Parathyroid adenoma (tissue), 2 donors: Measurements from ENCODE around the gene TENM4.

ENCODE experiments used
- H2AFZ ChIP-seq: fragments of 300-600 bp; sonication (generic); one replicate; pipeline ENCODE4 v1.7.0; 2017; ENCODE audit warnings: antibody characterized with exemption, mild to moderate bottlenecking
- H3K27ac ChIP-seq: fragments of 300-600 bp; sonication (generic); one replicate; pipeline ENCODE4 v1.7.0; 2017
- H3K27me3 ChIP-seq: fragments of 300-600 bp; sonication (generic); one replicate; pipeline ENCODE4 v1.7.0; 2017; ENCODE audit warnings: low read length; ENCODE audit not compliant: control insufficient read depth, insufficient read depth
- H3K36me3 ChIP-seq: fragments of 300-600 bp; sonication (generic); one replicate; pipeline ENCODE4 v1.7.0; 2017; ENCODE audit warnings: low read length; ENCODE audit not compliant: control insufficient read depth, insufficient read depth
- H3K4me1 ChIP-seq: fragments of 300-600 bp; sonication (generic); one replicate; pipeline ENCODE4 v1.7.0; 2017; ENCODE audit warnings: control low read depth
- H3K4me2 ChIP-seq: fragments of 300-600 bp; sonication (generic); one replicate; pipeline ENCODE4 v1.7.0; 2017; ENCODE audit warnings: low read length
- H3K4me3 ChIP-seq: fragments of 300-600 bp; sonication (generic); one replicate; pipeline ENCODE4 v1.7.0; 2017; ENCODE audit warnings: low read depth, low read length
- H3K79me2 ChIP-seq: fragments of 300-600 bp; sonication (generic); one replicate; pipeline ENCODE4 v1.7.0; 2017; ENCODE audit warnings: control low read depth
- H3K9ac ChIP-seq: fragments of 300-600 bp; sonication (generic); one replicate; pipeline ENCODE4 v1.7.0; 2017; ENCODE audit warnings: mild to moderate bottlenecking
- H3K9me3 ChIP-seq: fragments of 300-600 bp; sonication (generic); one replicate; pipeline ENCODE4 v1.7.0; 2017; ENCODE audit warnings: low read length; ENCODE audit not compliant: control insufficient read depth
- CTCF ChIP-seq: fragments of 300-600 bp; sonication (generic); IDR thresholded peaks from one replicate; pipeline ENCODE4 v1.7.0; 2017; ENCODE audit warnings: antibody characterized with exemption, mild to moderate bottlenecking
- donor health status: primary hyperparathyroidism.

TENM4 gene

GRCh38 chr11:78773077-78773476 is 667.8 kb downstream of the TENM4 start:
- H3K4me2 ChIP-seq, result no peak overlapping the region
- no peaks in the 10 kb centered on the region for H3K4me1 ChIP-seq
- H3K27ac ChIP-seq, result no peak overlapping the region
- no peak for TF ChIP-seq CTCF
- H3K36me3 ChIP-seq, result no peaks in the 10 kb centered on the region
- H3K9me3 ChIP-seq, result no peaks in the 10 kb centered on the region
- H3K79me2 ChIP-seq, result no peaks in the 10 kb centered on the region
- no peak overlapping the region for H2AFZ ChIP-seq
- H3K9ac ChIP-seq, result no peak overlapping the region
- H3K27me3 ChIP-seq, result no peaks in the 10 kb centered on the region
- no peak overlapping the region for H3K4me3 ChIP-seq

GRCh38 chr11:78772186-78772585 is 668.6 kb downstream of the TENM4 start:
- no peaks in the 10 kb centered on the region for H3K79me2 ChIP-seq
- H3K4me2 ChIP-seq, result no peak overlapping the region
- H2AFZ ChIP-seq, result no peak overlapping the region
- H3K4me1 ChIP-seq, result no peaks in the 10 kb centered on the region
- no peak overlapping the region for H3K27ac ChIP-seq
- no peak overlapping the region for H3K9ac ChIP-seq
- H3K9me3 ChIP-seq, result no peaks in the 10 kb centered on the region
- H3K27me3 ChIP-seq, result no peaks in the 10 kb centered on the region
- no peak overlapping the region for H3K4me3 ChIP-seq
- TF ChIP-seq CTCF, result no peak
- no peaks in the 10 kb centered on the region for H3K36me3 ChIP-seq

GRCh38 chr11:78770931-78771330 is 669.9 kb downstream of the TENM4 start:
- no peak for TF ChIP-seq CTCF
- Histone ChIP-seq H3K9ac (no peak overlapping the region), H3K27ac (no peak overlapping the region)

GRCh38 chr11:78768971-78769370 is 671.9 kb downstream of the TENM4 start:
- no peaks in the 10 kb centered on the region for H3K36me3 ChIP-seq
- H2AFZ ChIP-seq, result no peak overlapping the region

More at GRCh38 chr11:78770931-78771330, 669.9 kb downstream of the TENM4 start:
- Histone ChIP-seq H3K4me3 (no peak overlapping the region), H2AFZ (no peak overlapping the region), H3K4me2 (no peak overlapping the region), H3K36me3 (no peaks in the 10 kb centered on the region), H3K27me3 (no peaks in the 10 kb centered on the region), H3K79me2 (no peaks in the 10 kb centered on the region), H3K4me1 (no peaks in the 10 kb centered on the region), H3K9me3 (no peaks in the 10 kb centered on the region)

More at GRCh38 chr11:78768971-78769370, 671.9 kb downstream of the TENM4 start:
- Histone ChIP-seq H3K9me3 (no peaks in the 10 kb centered on the region), H3K27ac (no peak overlapping the region), H3K4me1 (no peaks in the 10 kb centered on the region), H3K4me3 (no peak overlapping the region), H3K4me2 (no peak overlapping the region), H3K27me3 (no peaks in the 10 kb centered on the region), H3K79me2 (no peaks in the 10 kb centered on the region), H3K9ac (no peak overlapping the region)
- TF ChIP-seq CTCF, result no peak
